Measurements from ENCODE around the gene CPE. TPM values are rescaled to one million over a fixed set of nuclear protein-coding genes. Genes with fewer than 3 reads are reported as not detected.

Gene CPE
- 4.6 and 10.2 TPM in 2 replicates for total RNA-seq

GRCh38 chr4:165378745-165379677 lies at the start of gene CPE:
CPE (plus strand) TSS chr4:165379008; CDS start chr4:165379222, 214 bp downstream.

Small RNA genes within 50 kb of the gene (small RNA-seq; reads per million reads assigned to genes)
- not detected for gene MIR578
- gene SCGB1D5P = not detected

Other genes with a start within 250 kb of the CPE start
- gene KLHL2, start 171.4 kb upstream of the CPE start, total RNA-seq = 20.1 and 20.9 TPM in 2 replicates
- 49.6 and 127 TPM in 2 replicates for gene MSMO1, start 51.3 kb upstream of the CPE start, total RNA-seq

Measured in vein endothelial cell (primary cell).